ENCODE data around the gene DOCK6.

The DOCK6 gene

DNA sequence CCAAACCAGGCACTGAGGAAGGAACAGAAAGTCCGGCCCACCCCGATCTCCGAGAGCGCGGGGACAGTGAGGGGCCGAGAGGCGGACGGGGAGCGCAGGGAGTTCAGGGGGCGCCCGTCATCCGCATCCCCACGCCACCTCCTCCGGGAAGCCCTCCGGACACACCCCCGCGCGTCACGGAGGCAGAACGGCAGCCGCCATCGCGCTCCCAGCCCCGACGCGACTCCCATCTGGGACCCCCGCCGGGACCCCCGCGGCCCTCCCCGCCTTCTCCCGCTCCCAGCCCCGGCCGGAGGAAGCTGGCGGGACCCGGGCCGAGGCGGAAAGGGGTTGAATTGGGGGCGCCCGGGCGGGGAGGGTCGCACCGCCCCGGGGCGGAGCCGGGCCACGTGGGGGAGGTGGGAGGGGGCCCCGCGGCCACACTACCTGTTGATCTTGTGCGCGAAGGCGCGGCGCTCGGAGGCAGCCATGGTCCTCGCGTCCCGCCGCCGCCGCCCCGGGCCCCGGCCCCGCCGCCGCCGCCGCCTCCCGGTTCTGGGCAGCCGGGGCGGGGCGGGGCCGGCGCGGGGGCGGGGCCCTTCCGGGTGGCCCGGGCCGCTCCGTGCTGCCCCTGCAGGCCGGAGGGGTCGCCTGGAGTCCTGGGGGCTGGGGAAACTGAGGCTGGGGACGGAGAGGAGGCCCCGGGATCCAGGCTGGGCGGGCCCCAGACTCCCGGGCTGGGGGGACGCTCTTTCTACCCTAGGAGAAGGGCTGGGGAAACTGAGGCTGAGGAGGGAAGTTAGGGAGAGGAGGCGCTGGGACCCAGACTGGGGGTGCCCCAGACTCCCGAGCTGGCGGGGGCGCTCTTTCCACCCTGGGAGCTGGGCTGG lies at the start of gene DOCK6:
Gene DOCK6 (minus strand): TSS at position 554 of the 869 bp plus-strand sequence. CDS start 84 bp downstream, at position 470.
- DNase-seq (ENCODE audit: low spot score) = no peak

- no peak for DNase-seq (ENCODE audit: low spot score)
These were observed 44.0 kb upstream of the DOCK6 start for GRCh38 chr19:11306337-11306736.

DNA sequence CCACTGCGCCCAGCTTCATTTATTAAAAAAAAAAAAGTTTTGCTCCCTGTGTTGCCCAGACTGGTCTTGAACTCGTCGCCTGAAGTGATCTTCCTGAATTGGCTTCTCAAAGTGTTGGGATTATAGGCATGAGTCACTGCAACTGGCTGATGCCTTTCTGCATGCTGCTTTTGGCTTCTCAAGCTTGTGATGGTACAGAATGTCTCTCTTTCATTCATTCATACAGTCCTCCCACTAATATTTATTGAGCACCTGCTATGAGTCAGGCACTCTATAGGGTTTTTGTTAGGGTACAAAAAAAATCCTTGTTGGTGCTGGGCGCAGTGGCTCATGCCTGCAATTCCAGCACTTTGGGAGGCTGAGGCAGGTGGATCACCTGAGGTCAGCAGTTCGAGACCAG lies 42.6 kb upstream of the DOCK6 start:
- DNase-seq (ENCODE audit: low spot score) = no peak

DNA sequence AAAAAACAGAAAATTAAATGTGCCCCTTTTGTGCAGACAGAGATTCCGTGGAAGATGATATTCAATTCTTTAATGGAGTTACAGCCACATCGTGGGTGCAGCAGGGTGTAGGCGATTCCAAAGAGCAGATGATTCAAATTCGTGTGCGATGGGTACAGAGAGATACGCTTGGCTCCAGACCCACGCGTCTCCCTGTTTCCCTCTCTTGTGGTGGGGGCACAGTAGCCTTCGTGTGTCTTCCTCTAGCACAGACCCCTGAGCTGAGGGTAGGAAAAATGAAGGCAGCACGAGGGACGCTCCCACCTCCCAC lies 38.4 kb upstream of the DOCK6 start:
- DNase-seq (ENCODE audit: low spot score) = no peak

DNA sequence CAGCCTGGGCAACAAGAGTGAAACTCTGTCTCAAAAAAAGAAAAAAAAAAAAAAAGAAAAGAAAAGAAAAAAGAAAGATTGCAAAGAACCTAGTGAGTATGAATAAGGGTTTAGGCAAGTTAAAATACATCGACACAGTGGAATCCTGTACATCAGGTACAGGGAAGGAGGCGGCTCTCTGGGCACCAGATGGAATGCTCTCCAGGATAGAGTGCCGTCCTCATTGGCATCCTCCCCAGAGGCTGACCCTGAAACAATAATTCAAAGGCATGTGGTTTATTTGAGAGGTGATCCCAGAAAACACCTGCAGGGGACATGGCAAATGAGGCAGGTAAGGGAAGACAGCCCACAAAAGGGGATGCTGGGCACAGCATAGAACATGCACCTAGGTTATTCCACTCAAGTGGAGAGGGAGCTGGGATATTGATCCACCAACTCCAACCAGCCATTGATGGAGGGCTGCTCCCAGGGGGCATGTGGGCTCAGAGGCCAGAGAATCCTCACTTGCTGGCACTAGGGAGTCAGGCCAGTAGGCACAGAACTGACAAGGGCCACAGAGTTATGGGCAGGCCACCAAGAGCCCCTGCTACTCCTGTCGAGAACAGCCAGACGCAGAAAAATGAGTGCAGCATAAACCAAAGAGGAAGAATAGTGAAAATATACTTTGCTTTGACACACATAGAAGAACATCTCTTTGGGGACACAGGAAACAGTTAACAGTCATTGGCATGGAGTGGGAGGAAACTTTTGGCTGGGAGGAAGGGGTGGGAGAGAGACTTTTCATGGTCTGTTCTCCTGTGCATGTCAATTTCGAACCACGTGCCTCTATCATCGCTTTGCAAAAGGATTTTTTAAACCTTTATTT lies 37.9 kb upstream of the DOCK6 start:
- no peak for DNase-seq (ENCODE audit: low spot score)

- no peak for DNase-seq (ENCODE audit: low spot score)
These were observed 33.9 kb upstream of the DOCK6 start for GRCh38 chr19:11296264-11296663.

DNA sequence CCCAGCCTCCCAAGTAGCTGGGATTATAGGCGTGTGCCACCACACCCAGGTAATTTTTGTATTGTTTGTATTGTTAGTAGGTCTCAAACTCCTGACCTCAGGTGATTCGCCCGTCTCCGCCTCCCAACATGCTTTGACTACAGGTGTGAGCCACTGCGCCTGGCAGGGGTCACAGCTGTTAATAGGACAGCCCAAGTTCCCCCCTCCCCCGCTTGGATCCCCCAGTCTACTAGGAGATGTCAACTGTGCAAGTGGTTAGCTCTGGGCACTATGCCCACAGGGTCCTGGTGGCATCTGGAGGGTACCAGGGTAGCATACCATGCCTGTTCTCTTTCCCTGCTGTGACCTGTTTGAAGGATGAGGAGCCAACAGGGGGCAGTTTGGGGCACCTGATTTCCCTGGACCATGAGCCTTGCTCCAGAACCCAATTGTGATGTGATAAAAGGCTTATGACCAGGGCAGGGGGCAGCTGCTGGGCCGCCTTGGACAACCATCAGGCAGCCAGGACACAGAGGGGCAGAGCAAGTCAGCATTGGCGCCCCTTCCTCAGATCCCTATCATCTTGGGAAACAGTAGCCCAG lies 33.4 kb upstream of the DOCK6 start, which contains the start of gene TSPAN16:
Gene TSPAN16 (plus strand): TSS at position 496 of the 581 bp plus-strand sequence. CDS start 138 bp downstream, outside the sequence.
- DNase-seq (ENCODE audit: low spot score) = no peak

- DNase-seq (ENCODE audit: low spot score) = no peak
These were observed 32.9 kb upstream of the DOCK6 start for GRCh38 chr19:11295180-11295579.

- DNase-seq (ENCODE audit: low spot score) = peak; percentile 62
These were observed 31.4 kb upstream of the DOCK6 start for GRCh38 chr19:11293433-11294389.

DNA sequence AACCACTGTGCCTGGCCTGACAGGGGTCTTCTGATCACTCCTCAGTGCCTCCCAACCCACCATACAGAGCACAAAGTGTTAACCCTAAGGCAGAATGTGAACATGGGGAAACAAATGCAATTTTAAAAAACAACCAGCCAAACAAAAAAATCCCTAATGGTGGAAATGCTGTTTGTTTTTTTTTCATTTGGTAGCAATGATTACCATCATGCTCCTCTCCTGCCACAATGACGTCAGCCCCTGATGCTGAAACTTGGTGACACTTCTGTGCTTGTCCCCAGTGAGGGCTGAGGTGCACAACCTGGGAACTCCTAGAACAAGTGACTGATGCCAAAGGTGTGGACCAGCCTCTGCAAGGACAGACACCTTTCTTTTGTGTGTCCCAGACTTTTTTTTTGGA lies 29.7 kb upstream of the DOCK6 start:
- DNase-seq (ENCODE audit: low spot score) = no peak

DNA sequence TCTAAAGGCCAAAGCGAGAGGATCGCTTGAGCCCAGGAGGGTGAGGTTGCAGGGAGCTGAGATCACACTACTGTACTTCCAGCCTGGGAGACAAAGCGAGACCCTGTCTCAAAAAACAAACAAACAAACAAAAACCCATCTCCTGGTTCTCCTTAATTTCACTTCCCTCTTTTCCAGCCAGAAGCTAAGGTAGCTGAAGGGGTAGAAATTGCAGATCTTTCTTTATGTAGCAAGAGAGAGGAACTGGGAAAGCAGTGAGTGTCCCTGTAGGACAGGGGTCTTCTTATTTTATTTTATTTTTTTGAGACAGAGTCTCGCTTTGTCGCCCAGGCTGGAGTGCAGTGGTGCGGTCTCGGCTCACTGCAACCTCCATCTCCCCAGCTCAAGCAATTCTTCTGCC lies 29.1 kb upstream of the DOCK6 start:
- DNase-seq (ENCODE audit: low spot score) = no peak

DNA sequence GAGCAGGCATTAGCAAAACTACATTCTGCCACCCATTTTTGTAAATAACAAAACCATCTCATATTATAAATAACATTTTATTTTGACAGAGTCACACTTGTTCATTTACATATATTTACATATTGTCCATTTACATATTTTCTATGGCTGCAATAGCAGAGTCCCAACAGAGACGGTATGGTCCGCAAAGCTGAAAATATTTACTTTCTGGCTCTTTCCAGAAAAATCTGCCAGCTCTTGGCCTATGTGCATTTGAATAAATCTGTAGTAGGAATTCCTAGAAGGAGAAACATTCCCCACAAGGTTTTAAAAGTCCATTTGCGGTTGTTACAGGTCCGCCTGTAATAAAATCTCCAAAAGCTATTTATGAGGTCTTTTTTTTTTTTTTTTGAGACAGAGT lies 27.9 kb upstream of the DOCK6 start:
- DNase-seq (ENCODE audit: low spot score) = no peak

- DNase-seq (ENCODE audit: low spot score) = no peak
These were observed 26.0 kb upstream of the DOCK6 start for GRCh38 chr19:11288349-11288748.

DNA sequence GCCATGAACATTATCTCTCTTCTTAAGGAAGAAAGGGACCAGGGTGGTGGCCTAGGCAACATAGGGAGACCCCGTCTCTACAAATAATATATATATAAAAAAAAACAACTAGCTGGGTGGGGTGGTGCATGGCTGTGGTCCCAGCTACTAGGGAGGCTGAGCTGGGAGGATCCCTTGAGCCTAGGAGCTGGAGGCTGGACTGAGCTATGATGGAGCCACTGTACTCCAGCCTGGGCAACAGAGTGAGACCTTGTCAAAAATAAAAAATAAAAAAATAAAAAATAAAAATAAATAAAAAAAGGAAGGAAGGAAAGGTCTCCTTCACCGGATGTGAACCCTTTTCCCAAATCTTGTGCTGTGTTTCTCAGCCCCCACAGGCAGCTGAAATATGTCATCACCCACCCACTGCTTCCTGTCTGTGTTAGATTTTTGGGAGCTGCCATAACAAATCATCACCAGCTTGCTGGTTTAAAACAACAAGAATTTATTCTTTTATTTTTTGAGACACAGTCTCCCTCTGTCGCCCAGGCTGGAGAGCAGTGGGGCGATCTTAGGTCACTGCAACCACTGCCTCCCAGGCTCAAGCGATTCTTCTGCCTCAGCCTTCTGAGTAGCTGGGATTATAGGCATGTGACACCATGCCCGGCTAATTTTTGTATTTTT lies 24.1 kb upstream of the DOCK6 start:
- no peak for DNase-seq (ENCODE audit: low spot score)

GRCh38 chr19:11284515-11284914 lies 22.2 kb upstream of the DOCK6 start:
- DNase-seq (ENCODE audit: low spot score) = no peak

GRCh38 chr19:11281356-11282049 lies 19.2 kb upstream of the DOCK6 start:
- no peak for DNase-seq (ENCODE audit: low spot score)

DNA sequence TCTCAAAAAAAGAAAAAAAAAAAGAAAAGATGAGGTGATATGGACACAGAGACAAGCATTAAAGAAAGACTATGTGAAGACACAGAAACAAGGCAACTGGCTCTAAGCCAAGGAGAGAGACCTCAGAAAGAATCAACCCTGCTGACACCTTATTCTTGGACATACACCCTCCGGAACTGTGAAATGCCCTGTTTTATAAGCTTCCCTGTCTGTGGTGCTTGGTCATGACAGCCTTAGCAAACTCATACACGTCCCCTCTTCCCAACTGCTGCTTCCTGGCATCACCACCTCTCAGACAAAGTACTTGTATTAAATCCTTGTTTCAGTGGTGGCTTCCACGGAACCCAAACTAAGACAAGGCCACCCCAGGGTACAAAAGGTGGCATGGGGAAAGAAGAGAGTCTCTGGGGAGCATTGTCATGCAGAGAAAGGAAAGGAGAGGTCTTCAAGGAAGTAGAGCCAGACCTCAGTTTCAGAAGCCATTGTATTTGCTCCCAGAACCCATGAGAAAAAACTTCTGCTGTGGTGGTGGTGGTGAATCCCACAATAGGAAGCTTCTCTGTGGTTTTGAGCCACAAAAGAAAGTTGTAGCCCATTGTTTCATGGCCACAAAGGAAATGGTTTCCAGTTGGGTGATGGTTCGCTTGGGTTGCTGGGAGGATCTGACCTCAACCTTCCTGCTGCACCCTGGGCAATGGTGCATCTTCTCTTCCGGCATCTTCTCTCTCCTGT lies 17.3 kb upstream of the DOCK6 start:
- no peak for DNase-seq (ENCODE audit: low spot score)

DNA sequence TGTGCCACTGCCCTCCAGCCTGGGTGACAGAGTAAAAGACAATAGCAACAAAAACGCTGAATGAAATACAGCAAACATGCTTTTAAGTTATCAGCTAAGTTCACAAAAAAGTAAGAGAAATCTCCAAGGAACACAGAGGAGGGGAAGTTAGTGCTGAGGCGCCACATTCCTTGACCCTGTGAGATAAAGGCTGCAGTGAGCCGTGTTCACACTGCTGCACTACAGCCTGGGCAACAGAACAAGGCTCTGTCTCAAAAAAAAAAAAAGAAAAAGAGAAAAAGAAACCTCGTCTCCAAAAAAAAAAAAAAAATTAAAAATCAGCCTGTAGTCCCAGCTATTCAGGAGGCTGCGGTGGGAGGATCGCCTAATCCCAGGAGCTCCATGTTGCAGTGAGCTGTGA lies 16.3 kb upstream of the DOCK6 start:
- DNase-seq (ENCODE audit: low spot score) = no peak

DNA sequence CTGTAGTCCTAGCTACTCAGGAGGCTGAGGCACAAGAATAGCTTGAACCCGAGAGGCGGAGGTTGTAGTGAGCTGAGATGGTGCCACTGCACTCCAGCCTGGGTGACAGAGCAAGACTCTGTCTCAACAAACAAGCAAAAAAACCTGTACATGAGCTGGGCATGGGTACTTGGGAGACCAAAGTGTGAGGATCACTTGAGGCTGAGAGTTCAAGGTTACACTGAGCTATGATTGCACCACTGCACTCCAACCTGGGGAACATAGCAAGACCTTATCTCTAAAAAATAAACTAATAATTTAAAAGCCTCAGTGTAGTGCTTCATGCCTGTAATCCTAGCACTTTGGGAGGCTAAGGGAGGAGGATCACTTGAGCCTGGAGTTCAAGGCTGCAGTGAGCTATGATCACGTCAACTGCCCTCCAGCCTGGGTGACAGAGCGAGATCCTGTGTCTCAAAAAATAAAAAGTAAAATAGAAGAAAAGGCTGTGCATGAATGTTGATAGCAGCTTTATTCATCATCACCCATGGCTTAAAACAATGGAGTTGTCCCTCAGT lies 12.3 kb upstream of the DOCK6 start:
- no peak for DNase-seq (ENCODE audit: low spot score)

Data from hematopoietic multipotent progenitor cell treated with erythropoietin and hydrocortisone succinate and interleukin-3 and kit ligand, for 15 days (in vitro differentiated cells).